CD14-positive monocyte (primary cell): ENCODE measurements around the gene NHERF1. TPM values are rescaled to one million over a fixed set of nuclear protein-coding genes. Genes with fewer than 3 reads are reported as not detected.
A peak's percentile ranks its signal among the peaks of the same experiment; 100 is the strongest.

Source experiments
- DNase-seq, 3 donors: peaks; one replicate each; pipeline ENCODE4 v3.0.0-alpha.2; 2011 to 2022
- H2AFZ ChIP-seq: 2 replicates; pipeline ENCODE4 v1.6.0; 2012; ENCODE audit warnings: mild to moderate bottlenecking, low read depth, low read length, inconsistent platforms; ENCODE audit not compliant: insufficient read depth, poor library complexity, severe bottlenecking
- H3K27ac ChIP-seq, 2 donors: 1 replicate in 1 of 2; 2 replicates in 1 of 2; pipeline ENCODE4 v1.5.1; 2012 to 2013; ENCODE audit warnings: low read length in 2 of 2, control low read depth in 1 of 2, inconsistent platforms in 1 of 2, low read depth in 1 of 2, mild to moderate bottlenecking in 1 of 2
- H3K27me3 ChIP-seq, 2 donors: one replicate each; pipeline versions ENCODE4 v1.6.0 to v1.6.1; 2011 to 2013; ENCODE audit warnings: low read length in 2 of 2; ENCODE audit not compliant: control insufficient read depth in 2 of 2, insufficient read depth in 2 of 2
- H3K36me3 ChIP-seq, 2 donors: replicated peaks in 1 of 2; 1 replicate in 1 of 2; 2 replicates in 1 of 2; pipeline versions ENCODE4 v1.5.1 to v1.6.1; 2012 to 2013; ENCODE audit warnings: low read length in 2 of 2, control low read depth in 1 of 2, inconsistent platforms in 1 of 2, mild to moderate bottlenecking in 1 of 2; ENCODE audit not compliant: insufficient read depth in 2 of 2, control insufficient read depth in 1 of 2
- H3K4me1 ChIP-seq, 2 donors: 1 replicate in 1 of 2; 2 replicates in 1 of 2; pipeline versions ENCODE4 v1.5.1 to v1.6.1; 2012 to 2013; ENCODE audit warnings: low read length in 2 of 2, control low read depth in 1 of 2, inconsistent platforms in 1 of 2, mild to moderate bottlenecking in 1 of 2, moderate library complexity in 1 of 2; ENCODE audit not compliant: insufficient read depth in 2 of 2, control insufficient read depth in 1 of 2
- H3K4me2 ChIP-seq: replicated peaks from 2 replicates; pipeline ENCODE3; 2012; ENCODE audit warnings: low read length, moderate library complexity, mild to moderate bottlenecking; ENCODE audit not compliant: poor library complexity, severe bottlenecking; ENCODE audit errors: extremely low read depth
- H3K4me3 ChIP-seq, 3 experiments: fragments of 200-600 bp in 1 of 3; sonication (generic) in 1 of 3; replicated peaks in 1 of 3; 1 replicate in 2 of 3; 2 replicates in 1 of 3; pipeline ENCODE4 v1.5.1; 2011 to 2013; ENCODE audit warnings: low read length in 3 of 3, mild to moderate bottlenecking in 3 of 3, control low read depth in 2 of 3, low read depth in 2 of 3, inconsistent platforms in 1 of 3, moderate library complexity in 1 of 3
- H3K79me2 ChIP-seq: 2 replicates; pipeline ENCODE4 v1.6.0; 2012; ENCODE audit warnings: mild to moderate bottlenecking, control low read depth, inconsistent platforms, low read length, moderate library complexity; ENCODE audit not compliant: insufficient read depth
- H3K9ac ChIP-seq: 2 replicates; pipeline ENCODE4 v1.6.0; 2017; ENCODE audit warnings: low read length, mild to moderate bottlenecking; ENCODE audit not compliant: insufficient read depth, poor library complexity, severe bottlenecking
- H3K9me3 ChIP-seq, 2 donors: replicated peaks in 1 of 2; 1 replicate in 1 of 2; 2 replicates in 1 of 2; pipeline versions ENCODE4 v1.5.1 to v1.6.1; 2012 to 2013; ENCODE audit warnings: low read length in 2 of 2, control low read depth in 1 of 2; ENCODE audit not compliant: control insufficient read depth in 1 of 2, insufficient read depth in 1 of 2
- H4K20me1 ChIP-seq: 2 replicates; pipeline ENCODE4 v1.6.0; 2012; ENCODE audit warnings: mild to moderate bottlenecking, low read length, control low read depth, moderate library complexity; ENCODE audit not compliant: insufficient read depth
- H3K27ac Mint-ChIP-seq, 7 donors: one replicate each; pipeline ENCODE4 v1.8.0; 2020; ENCODE audit warnings: mild to moderate bottlenecking in 7 of 7, mixed read lengths in 7 of 7, moderate library complexity in 6 of 7, inconsistent platforms in 2 of 7
- H3K27me3 Mint-ChIP-seq, 3 donors: one replicate each; pipeline ENCODE4 v1.8.0; 2021 to 2022; ENCODE audit warnings: low read depth in 3 of 3, mild to moderate bottlenecking in 3 of 3, mixed read lengths in 3 of 3, moderate library complexity in 3 of 3, inconsistent platforms in 1 of 3
- H3K36me3 Mint-ChIP-seq, 2 donors: one replicate each; pipeline ENCODE4 v1.8.0; 2020; ENCODE audit warnings: mixed read lengths in 2 of 2, inconsistent platforms in 1 of 2, mild to moderate bottlenecking in 1 of 2
- H3K4me1 Mint-ChIP-seq: one replicate; pipeline ENCODE4 v1.8.0; 2020; ENCODE audit warnings: mild to moderate bottlenecking, mixed read lengths
- H3K4me3 Mint-ChIP-seq, 2 donors: one replicate each; pipeline ENCODE4 v1.8.0; 2020; ENCODE audit warnings: mild to moderate bottlenecking in 2 of 2, mixed read lengths in 2 of 2, moderate library complexity in 1 of 2
- H3K9me3 Mint-ChIP-seq, 7 donors: one replicate each; pipeline ENCODE4 v1.8.0; 2020 to 2022; ENCODE audit warnings: mixed read lengths in 7 of 7, mild to moderate bottlenecking in 6 of 7, moderate library complexity in 6 of 7, inconsistent platforms in 2 of 7
- CTCF ChIP-seq: fragments of 200-600 bp; IDR thresholded peaks from one replicate; pipeline ENCODE4 v1.8.0; 2022; ENCODE audit warnings: antibody characterized with exemption, mild to moderate bottlenecking
- WGBS: methylation state at CpG from one replicate; pipeline ENCODE4 v1.1.5; 2013; ENCODE audit warnings: missing lambda C conversion rate; ENCODE audit not compliant: insufficient coverage; 5-methylcytosine and 5-hydroxymethylcytosine counted together
- intact Hi-C, 2 donors: fragments of 100-400 bp; cut with micrococcal nuclease; formaldehyde crosslinking; loops; one replicate each; pipeline versions ENCODE4 v1.15.0 to v1.15.1; 2023
- polyA plus RNA-seq, 3 donors: library from polyadenylated mRNA; depleted of rRNA in 1 of 3; unstranded in 2 of 3; stranded (reverse) in 1 of 3; fragments of 300-500 nt in 2 of 3; fragments of >200 nt in 1 of 3; fragmentation: Illumina TruSeq in 2 of 3; gene quantifications; 1 replicate in 2 of 3; 2 replicates in 1 of 3; pipeline ENCODE4 v1.2.3, GENCODE V29; 2012 to 2021

The NHERF1 gene
- polyA plus RNA-seq, 3 donors: 79.5 to 149 (median 131) TPM

- Mint-ChIP-seq H3K9me3 (no peaks in the 10 kb centered on the region), H3K27me3 (peaks cover 2 to 7% (median 4%) of the 10 kb centered on the region in 3 donors), H3K27ac (peak overlapping the region in 2 of 7 donors; percentile 13 to 36), H3K4me1 (peaks cover 62% of the 10 kb centered on the region), H3K4me3 (no peak overlapping the region), H3K36me3 (peaks cover 63 to 81% of the 10 kb centered on the region in 2 donors)
- H3K27ac ChIP-seq: no peak overlapping the region
- WGBS: 0% methylated on average over 2 of the region's 6 CpGs
- peaks cover 12% of the 10 kb centered on the region for H3K79me2 ChIP-seq
- no peaks in the 10 kb centered on the region for H3K9me3 ChIP-seq
- peaks cover 49 to 61% of the 10 kb centered on the region in 2 donors for H3K4me1 ChIP-seq
- no peaks in the 10 kb centered on the region for H3K27me3 ChIP-seq
- no peak overlapping the region for H3K9ac ChIP-seq
- no peak overlapping the region for H3K4me3 ChIP-seq
- TF ChIP-seq CTCF: no peak
- intact Hi-C loops: loop anchor here in 1 of 2 donors (5.0 kb wide), 1 partner anchor 44 kb away; no protein-coding TSS in a partner anchor
- H3K36me3 ChIP-seq: peaks cover 29 to 48% of the 10 kb centered on the region in 2 donors
- no peak overlapping the region for H3K4me2 ChIP-seq
- DNase-seq: peak in 2 of 3 donors; percentile 26 to 34
- H2AFZ ChIP-seq: no peak overlapping the region
- H4K20me1 ChIP-seq: peaks cover 72% of the 10 kb centered on the region
Measured at GRCh38 chr17:74807925-74808324, 59.5 kb downstream of the NHERF1 start.

GRCh38 chr17:74808714-74809430 lies 60.4 kb downstream of the NHERF1 start:
- Mint-ChIP-seq H3K4me3 (peak overlapping the region; percentile 20 to 65), H3K36me3 (peaks cover 59 to 79% of the 10 kb centered on the region in 2 donors), H3K27ac (no peak overlapping the region), H3K27me3 (peaks cover 2 to 7% (median 4%) of the 10 kb centered on the region in 3 donors), H3K4me1 (peaks cover 71% of the 10 kb centered on the region), H3K9me3 (no peaks in the 10 kb centered on the region)
- Histone ChIP-seq H3K27me3 (no peaks in the 10 kb centered on the region), H3K9ac (no peak overlapping the region), H3K36me3 (peaks cover 19 to 39% of the 10 kb centered on the region in 2 donors), H3K4me3 (peak overlapping the region in 1 of 3 experiments; percentile 33), H2AFZ (no peak overlapping the region), H3K4me2 (peak overlapping the region; percentile 49), H3K9me3 (no peaks in the 10 kb centered on the region), H3K27ac (no peak overlapping the region), H4K20me1 (peaks cover 77% of the 10 kb centered on the region), H3K4me1 (peaks cover 58 to 71% of the 10 kb centered on the region in 2 donors), H3K79me2 (peaks cover 12% of the 10 kb centered on the region)
- DNase-seq: peak; percentile 42 to 56 (median 52)
- WGBS: 31% methylated on average over 10 of the region's 17 CpGs
- intact Hi-C loops: loop anchor here in 1 of 2 donors (5.0 kb wide), 1 partner anchor 43 kb away; no protein-coding TSS in a partner anchor
- no peak for TF ChIP-seq CTCF
